Prostate gland (tissue), 2 donors: Measurements from ENCODE around the gene MILR1.
"Not testable (repeated sequence)": the region's sequence is repeated elsewhere in the genome, so short reads cannot be mapped to it uniquely, and the experiment has no call there.

Experiments used
- CTCF ChIP-seq, 4 experiments: fragments of 200-600 bp in 2 of 4; fragments of 450-650 bp in 2 of 4; sonication (generic) in 2 of 4; IDR thresholded peaks; 1 replicate in 3 of 4; 2 replicates in 1 of 4; pipeline ENCODE4 v1.5.1; 2016 to 2019; ENCODE audit warnings: antibody characterized with exemption in 4 of 4, mild to moderate bottlenecking in 2 of 4, moderate library complexity in 2 of 4
- POLR2A ChIP-seq: fragments of 450-650 bp; IDR thresholded peaks from one replicate; pipeline ENCODE4 v1.6.1; 2016; ENCODE audit warnings: antibody characterized with exemption, mild to moderate bottlenecking

DNA sequence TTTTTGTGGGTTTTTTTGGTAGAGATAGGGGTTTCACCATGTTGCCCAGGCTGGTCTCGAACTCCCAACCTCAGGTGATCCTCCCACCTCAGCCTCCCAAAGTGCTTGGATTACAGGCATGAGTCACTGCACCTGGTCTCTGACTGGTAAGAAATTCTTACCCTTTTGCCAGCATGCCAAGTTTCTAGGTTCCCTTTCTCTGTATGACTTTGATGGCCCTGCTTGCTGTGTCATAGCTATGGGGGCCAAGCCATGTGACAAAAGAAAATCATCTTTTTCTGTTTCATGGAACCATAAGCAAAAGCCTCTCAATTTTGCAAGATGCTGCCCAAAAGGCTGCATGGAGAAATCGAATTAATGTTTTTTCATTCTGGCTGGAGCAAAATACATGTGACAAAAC, 18.9 kb upstream of the MILR1 start:
- not testable (repeated sequence) for TF ChIP-seq POLR2A; CTCF (IDR thresholded peaks at IDR 0.05)
